GM19025 (cell line): ENCODE data around the gene CDC42BPB.

Source experiments
- ATAC-seq: cut with Tn5 transposase; IDR thresholded peaks from one replicate; pipeline ENCODE4 v1.9.1; 2021; ENCODE audit warnings: mild to moderate bottlenecking, low read depth, moderate library complexity; ENCODE audit not compliant: unreplicated experiment

The CDC42BPB gene

GRCh38 chr14:103022002-103022684 is 35.2 kb downstream of the CDC42BPB start:
- ATAC-seq, result no peak

- no peak for ATAC-seq
Measured at GRCh38 chr14:103021684-103022001, 35.7 kb downstream of the CDC42BPB start.

DNA sequence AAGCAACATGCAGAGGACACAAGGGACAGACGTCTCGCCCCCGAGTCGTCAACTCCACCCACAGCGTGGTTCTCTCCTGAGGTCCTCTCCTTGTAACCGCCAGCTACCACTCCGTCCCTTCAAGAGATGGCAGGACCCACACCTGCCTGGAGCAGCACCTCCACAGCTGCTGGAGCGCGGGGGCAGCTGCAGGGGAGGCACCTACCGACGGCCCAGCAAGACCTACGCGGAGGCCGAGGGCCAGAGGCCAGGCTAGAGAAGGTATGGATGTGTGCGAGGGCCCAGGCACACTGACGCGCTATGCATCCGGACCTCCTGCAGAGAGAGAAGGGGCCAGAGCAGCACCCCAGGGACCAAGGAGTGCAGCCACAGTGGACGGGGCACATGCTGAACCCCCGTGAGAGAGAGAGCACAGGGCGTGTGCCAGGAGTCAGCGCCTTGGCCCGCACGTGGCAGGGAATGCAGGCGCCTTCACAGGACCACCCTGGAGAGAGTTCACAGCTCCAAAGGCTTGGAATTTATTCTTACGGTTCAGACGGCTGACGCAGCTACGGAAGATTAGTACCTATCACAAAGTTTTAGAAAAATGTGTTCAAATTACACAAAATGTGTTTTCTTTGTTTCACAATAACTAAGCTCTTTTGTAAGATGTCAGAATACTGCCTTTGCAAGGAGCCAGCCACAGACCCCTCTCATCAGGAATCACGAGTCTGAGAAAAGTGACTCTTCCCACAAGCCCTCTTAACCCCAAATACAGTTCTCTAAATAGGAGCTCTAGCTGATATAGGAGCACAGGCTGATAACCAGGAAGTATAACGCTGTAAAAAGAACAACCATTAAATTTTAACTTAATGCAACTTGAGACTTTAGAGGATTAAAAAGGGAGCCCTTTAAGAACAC is 36.8 kb downstream of the CDC42BPB start:
- ATAC-seq, result no peak

- no peak for ATAC-seq
Measured at GRCh38 chr14:103019826-103020225, 37.5 kb downstream of the CDC42BPB start.

- ATAC-seq, result no peak
Measured at GRCh38 chr14:103019236-103019635, 38.1 kb downstream of the CDC42BPB start.

- ATAC-seq, result no peak
Measured at GRCh38 chr14:103016594-103016993, 40.8 kb downstream of the CDC42BPB start.

GRCh38 chr14:103016071-103016470 is 41.3 kb downstream of the CDC42BPB start:
- ATAC-seq, result no peak

DNA sequence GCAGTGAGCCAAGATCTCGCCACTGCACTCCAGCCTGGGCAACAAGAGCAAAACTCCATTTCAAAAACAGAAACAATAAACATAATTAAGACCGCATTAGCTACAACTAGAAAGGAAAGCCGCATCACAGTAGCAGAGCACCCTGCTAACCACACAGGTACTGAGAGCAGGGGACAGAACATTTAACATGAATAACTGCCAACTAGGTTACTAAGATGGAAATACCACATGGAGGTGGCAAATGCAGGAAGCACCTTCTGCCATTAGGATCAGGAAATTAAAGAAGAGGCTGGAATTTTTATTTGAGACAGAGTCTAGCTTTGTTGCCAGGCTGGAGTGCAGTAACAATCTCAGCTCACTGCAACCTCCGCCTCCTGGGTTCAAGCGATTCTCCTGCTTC is 41.9 kb downstream of the CDC42BPB start:
- no peak for ATAC-seq

GRCh38 chr14:103014466-103015228 is 42.7 kb downstream of the CDC42BPB start:
- no peak for ATAC-seq

DNA sequence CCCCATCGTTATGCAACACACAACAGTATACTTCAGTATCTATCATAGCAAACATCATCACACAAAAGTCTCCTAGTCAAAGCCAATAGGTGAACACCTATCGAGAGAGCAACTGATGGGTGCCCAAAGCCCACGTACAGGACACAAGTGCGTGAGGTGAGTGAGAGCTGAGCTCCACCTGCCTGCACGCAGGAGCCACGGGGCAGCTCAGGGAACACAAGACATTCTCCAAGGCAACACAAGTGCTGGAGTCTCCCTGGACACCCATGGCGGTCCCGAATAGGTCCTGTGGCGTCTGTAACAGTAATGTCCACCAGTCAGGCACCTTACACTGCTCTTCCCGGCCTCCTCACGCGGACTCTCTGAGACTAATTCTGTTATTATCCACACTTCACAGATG is 44.3 kb downstream of the CDC42BPB start:
- ATAC-seq, result no peak

GRCh38 chr14:103009559-103009958 is 47.8 kb downstream of the CDC42BPB start:
- ATAC-seq, result no peak

- no peak for ATAC-seq
Measured at GRCh38 chr14:103008768-103009357, 48.5 kb downstream of the CDC42BPB start.

DNA sequence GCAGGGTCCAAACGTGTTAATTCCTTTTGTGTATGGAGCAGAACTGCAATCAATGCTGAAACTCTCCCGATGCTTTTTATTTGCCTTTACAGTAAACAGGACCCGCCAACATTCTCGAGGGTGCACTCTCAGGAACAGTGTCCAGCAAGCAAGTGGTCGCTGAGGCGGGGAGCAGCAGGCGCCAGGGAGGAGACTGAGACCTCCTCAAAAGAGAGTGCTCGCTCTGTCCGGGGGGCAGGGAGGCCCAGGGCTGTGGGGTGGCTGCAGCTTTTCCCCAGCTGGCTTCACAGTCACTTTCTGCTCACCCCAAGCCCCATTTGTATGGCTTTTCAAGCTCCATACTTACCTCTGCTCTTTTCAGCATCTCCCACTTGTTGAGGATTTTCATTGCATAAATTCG is 49.2 kb downstream of the CDC42BPB start:
- ATAC-seq, result no peak

DNA sequence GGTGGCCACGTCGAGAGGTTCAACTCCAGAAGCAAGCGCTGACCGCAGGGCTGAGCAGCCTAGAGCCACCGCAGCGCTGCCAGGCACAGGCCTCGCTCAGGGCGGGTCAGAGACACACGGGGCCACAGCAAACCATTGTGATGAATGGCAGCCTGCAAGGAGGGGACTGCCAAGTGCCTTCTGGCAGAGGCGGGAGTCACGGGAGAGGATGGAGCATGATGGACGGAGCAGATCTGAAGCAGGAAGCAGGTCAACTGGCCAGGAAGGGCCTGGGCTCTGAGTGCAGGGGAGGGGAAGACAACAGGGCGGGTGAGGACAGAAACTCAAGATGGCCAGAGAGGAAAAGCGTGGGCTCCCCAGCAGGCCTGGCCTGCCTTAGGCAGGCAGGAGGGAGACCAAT is 49.8 kb downstream of the CDC42BPB start:
- ATAC-seq, result no peak

DNA sequence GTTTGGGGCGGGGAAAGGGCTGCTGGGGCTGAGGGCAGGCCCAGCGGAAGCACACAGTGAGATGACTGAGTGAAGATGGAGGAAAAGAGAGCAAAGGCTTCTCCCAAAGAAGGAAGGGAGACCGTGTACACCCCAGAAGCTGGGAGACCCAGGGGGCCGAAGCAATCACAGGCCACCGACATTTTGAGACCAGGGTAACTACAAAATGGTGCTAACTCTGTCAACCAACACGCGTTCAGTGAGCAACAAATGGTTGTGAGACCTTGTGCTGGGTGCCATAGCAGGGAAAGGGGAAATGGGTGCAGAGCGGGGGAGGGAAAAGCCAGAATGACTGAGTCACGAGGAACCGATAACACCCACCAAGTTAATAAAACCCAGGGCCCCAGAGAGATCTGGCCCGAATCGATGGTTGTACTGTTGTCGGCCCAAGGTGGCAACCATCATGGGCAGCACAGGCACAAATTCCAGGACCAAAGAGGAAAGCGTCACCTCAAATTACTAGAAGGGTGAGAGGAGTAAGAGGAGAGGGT is 50.3 kb downstream of the CDC42BPB start:
- no peak for ATAC-seq

DNA sequence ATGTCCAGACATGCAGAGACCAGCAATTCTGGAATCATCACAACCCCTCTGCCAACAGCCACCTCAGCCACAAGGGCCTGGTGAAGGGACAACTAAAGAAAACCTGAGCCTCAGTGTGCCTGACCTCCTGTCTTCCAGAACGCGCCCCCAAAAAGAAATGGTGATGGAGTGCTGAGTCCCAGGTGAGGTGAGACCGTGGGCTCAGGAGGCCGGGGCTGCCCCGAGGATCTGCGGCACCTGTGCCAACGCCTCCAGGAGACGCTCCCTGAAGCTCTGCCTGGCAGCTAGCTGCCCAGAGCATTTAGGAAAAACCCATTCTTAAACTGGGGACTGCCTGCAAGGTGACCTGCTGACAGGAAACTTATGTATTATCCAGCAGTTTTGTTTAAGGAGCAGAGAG is 51.2 kb downstream of the CDC42BPB start:
- ATAC-seq, result no peak

GRCh38 chr14:103003850-103004249 is 53.5 kb downstream of the CDC42BPB start:
- ATAC-seq, result no peak

GRCh38 chr14:103003351-103003615 is 54.1 kb downstream of the CDC42BPB start:
- no peak for ATAC-seq

DNA sequence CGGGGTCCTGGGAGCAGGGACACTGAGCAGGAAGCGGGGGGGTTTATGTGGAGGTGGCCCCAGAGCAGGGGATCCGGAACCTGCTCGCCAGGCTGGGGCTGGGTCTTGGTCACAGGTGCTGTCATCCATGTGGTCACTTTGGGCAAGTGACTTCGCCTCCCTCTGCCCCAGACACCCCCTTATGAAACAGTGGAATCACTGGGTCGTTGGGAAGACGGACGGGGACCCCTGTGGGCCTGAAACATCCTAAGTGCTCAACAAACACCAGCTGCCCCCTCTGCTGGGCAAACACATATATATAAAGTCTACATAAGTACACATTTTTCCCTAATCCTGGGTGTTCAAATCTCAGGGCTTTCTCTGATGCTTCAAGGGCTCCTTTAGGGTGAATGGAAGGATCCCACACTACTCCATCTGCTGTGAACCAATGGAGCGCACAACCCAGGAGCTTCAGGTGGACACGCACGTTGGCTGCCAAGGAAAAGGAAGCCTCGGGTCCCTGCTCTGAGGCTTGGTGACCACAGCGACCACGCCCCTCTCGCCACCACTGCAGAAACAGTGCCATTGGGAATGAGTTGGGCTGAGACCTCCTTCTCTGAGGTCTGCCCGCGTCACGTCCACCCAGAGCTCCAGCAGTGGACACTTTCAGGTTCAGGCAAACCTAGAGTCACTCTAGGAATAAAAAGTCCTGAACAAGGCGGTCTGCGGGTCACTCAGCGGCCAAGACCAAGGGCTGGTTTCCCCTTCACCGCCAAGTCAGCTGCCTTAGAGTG is 54.6 kb downstream of the CDC42BPB start:
- no peak for ATAC-seq
